GM18873 (cell line): ENCODE results near the gene LATS2.
"Not testable (repeated sequence)": the region's sequence is repeated elsewhere in the genome, so short reads cannot be mapped to it uniquely, and the experiment has no call there.

Experiments
- ATAC-seq: cut with Tn5 transposase; IDR thresholded peaks from one replicate; pipeline ENCODE4 v1.9.1; 2021; ENCODE audit warnings: mild to moderate bottlenecking, moderate library complexity, moderate number of reproducible peaks; ENCODE audit not compliant: unreplicated experiment, low FRiP score

LATS2 gene

DNA sequence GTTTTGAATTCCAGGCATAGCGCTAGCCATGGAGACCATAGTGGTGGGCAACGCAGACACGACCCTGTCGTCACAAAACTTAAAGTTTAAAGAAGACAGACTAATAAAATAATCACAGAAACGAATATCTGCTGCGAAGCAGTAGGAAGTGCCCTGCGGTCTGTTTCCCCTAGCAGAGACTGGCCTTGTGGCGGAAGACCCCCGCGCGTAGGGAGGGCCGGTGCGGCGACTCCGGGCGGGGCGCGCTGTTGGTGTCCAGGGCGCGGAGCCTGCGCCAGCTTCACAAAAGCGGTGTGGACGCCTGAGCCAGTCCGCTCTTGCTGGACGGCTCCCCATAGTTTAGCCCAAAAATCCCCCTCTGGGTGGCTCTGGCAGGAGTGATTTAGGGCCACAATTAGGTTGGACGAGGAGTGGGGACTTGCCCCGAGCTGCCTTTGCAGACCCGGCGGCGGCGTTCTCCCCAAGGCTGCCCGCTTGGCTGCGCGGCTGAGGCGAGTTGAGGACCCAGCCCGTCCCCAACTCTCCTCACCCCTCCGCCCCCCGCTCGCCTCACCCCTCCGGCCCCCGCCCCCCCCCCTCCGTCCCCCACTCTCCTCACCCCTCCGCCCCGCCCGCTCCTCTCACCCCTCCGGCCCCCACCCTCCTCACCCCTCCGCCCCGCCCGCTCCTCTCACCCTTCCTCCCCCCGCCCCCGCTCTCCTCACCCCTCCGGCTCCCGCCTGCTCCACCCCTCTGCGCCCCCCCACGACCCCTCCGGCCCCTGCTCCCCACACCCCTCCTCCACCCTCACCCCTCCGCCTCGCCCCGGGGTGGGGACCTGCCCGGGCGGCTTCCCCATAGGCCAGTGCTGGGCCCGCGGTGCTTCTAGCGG is 14.2 kb upstream of the LATS2 start:
- ATAC-seq: no peak

DNA sequence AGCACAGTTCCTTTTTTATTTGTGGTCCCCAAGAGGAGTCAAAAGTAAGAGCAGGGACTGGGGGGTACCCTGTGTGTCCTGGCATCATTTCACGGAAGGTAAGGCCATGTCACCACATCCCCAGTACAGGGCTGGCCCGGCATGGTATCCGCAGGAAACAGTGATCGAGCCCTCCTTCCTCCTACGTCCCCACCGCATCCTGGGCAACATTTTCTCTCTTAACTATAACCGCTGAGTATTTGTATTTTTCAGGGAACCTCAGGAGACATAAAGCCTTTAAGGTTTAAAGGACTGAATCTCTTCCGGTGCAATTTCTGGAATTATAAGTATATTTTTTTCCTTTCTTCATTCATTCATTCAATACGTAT is 13.6 kb upstream of the LATS2 start:
- ATAC-seq: no peak

DNA sequence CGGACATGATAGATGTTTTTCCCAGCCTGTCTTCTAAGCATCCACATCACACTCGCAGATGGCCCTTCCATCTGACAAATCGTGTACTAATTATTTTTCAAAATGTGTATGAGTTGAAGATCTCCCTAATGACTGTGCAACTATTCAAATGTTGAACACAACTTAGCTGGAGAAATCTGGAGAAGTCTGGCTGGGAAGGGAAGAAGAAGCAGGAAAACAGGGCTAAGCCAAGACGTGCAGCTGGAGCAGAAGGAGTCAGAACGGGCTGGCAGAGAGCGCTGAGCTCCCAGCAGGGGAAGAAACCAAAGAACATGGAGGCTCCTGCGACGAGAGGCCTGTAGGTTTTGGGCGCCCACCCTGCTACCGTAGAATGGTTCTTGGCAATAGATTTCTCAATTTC is 13.2 kb upstream of the LATS2 start:
- no peak for ATAC-seq

DNA sequence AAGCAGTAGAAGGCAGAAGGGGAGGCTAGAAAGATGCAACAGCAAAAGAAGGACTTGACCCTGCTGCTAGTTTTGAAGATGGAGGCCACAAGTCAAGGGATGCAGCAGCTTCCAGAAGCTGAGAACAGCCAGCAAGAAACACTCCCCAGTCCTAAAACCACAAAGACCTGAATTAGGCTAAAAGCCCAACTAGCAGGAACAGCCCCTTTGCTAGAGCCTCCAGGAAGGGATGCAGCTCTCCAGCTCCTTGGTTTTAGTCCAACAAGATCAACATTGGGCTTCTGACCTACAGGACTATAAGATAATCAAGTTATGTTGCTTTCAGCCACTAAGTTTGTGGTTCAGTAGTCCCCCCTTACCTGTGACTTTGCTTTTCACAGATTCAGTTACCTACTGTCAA is 10.5 kb upstream of the LATS2 start:
- ATAC-seq: no peak

DNA sequence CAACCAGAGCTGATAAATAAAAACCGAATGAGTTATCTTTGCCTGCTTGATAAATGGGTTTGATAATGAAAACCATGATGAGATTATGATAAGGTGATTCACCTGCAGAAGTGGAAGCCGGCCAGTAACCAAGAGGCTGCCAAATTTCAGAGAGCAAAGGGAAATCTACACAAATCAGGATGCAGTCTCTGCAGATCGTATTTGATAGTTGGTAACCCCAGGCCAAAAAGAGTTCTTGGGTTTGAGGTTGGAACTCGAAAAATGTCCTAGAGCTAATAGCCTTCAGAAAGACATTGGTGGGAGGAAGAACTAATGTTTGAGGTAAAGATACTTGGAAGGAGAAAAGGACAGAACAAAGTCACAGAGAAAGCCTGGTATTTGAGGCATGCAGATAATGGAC is 9.6 kb upstream of the LATS2 start:
- no peak for ATAC-seq

DNA sequence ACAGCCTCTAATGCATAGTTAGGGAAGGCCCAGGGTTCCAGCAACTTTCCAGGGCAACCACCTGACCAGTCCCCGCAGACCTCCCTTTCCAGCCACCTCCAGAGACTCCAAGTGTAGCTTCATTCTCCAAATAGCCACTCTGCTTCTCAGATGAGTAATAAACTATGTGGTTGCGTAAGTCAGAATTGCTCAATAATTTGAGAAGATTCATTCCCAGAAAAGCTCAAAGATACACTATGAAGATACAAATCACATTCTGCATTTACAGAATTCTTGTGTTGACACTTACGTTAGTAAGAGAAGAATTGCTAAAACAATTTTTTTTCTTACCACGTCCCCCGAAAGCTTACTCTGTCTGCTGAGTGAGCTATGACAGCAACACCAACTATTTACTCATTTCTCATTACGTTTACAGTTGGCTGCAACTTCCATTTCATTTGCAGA is 8.2 kb upstream of the LATS2 start:
- no peak for ATAC-seq

DNA sequence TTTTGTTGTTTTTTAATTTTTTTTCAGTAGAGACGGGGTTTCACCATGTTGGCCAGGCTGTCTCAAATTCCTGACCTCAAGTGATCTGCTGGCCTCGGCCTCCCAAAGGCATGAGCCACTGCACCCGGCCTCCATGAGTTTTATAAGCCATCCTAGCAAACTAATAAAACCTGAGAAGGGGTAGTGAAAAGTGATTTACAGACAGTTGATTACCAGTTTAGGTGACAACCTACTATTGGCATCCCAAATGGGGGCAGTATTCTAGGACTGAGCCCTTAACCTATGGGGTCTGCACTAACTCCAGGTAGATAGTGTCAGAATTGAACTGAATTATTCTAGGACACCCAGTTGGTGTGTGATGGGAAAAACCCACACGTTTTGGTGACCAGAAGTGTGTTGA is 6.5 kb upstream of the LATS2 start:
- no peak for ATAC-seq

DNA sequence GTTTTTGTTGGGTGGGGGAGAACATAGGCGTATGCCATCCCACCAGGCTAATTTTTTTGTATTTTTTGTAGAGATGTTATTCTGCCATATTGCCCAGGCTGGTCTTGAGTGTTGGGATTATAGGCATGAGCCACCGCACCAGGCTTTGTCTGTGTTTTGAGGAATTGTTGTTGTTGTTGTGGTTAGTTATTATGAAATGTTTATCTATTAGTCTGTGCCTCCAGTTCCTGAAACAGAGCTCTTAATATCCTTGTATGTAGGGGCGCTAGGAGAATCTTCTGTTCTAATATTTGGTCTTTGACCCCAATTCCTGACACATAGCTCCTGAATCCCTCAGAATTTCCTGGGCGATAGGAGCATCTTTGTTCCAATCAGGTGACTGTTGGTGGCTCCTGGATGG is 5.6 kb upstream of the LATS2 start:
- ATAC-seq: no peak

DNA sequence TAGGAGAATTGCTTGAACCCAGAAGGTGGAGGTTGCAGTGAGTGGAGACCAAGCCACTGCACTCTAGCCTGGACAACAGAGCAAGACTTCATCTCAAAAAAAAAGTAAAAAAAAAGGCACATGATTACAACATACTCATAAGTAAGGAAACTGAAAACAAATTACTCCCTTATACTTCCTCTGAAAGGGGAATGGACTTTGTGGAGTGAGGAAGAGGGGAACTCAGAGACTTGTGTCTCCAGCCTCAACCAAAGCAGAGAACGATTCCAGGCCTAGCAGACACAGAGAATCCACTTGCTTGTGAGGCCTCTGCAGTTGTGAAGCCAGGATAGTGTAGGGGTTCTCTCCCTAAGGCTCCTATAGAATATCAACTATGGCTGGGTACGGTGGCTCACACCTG is 4.3 kb upstream of the LATS2 start:
- no peak for ATAC-seq

DNA sequence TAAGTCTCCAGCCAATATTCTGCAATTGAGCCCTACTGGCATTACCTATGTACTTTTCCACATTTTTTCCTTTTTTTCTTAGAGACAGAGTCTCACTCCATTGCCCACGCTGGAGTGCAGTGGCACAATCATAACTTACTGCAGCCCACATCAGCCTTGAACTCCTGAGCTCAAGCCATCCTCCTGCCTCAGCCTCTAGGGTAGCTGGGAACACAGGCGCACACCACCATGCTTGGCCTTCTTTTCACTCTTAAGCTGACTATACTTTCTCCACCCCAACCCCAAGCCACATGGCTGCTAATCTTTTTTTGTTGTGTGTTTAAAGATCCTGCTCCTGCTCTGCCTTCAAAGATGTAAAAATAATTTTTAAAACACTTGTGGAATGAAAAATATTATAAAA is 1.6 kb upstream of the LATS2 start:
- no peak for ATAC-seq

DNA sequence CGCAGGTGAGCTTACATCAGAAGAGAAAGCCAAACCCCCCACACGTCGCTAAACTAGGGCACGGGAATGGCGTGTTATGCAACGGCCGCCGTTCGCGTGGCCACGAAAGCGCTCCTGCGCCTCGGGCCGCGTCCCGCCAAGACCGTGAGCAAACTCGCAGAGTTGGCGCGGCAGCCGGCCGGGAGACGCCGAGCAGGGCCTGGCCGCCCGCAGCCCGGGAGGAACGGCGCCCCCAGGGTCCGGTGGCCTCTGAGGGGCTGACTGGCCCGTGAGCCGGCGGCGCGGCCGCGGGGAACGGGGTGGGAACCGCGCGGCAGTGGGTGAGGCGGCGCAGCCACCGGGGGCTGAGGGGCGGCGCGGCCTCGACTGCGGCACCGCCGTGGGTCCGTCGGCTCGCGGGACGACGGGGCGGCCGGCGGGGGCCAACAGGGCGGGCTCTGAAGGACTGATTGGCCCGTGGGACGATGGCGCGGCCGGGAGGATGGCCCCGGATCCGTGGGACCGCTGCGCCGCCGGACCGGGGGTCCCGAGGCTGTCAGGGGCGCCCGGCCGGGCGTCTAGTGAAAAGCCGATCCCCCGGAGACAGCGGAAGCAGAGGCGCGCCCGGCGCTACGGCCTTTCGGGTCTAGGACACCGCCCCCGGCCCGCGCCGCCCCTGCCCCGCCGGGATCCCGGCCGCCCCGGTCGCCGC is 903 bp downstream of the LATS2 start:
- ATAC-seq: no peak

DNA sequence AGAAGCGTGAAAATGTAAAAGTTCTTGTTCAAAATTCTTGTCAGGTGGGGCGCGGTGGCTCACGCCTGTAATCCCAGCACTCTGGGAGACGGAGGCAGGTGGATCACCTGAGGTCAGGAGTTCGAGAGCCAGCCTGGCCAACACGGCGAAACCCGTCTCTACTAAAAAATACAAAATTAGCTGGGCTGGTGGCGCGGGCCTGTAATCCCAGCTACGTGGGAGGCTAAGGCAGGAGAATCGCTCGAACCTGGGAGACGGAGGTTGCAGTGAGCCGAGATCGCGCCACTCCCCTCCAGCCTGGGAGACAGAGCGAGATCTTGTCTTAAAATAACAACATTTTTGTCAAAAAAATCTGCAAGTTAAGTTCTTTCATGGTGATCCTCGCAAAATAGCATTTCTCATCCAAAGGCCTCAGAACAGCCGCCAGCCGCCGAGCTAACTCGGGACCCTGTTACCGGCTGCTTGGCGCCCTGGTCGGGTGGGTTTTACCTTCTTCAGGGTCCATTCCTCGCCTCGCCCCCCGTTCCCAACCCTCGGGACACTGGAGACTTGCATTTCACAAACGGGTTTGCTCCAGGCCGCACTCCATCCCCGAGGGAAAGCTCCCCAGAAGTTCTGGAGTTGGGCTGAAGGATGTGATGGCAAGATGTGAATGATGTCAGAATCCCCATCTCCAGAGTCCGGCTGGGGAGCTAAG is 1.6 kb downstream of the LATS2 start:
- ATAC-seq: no peak

DNA sequence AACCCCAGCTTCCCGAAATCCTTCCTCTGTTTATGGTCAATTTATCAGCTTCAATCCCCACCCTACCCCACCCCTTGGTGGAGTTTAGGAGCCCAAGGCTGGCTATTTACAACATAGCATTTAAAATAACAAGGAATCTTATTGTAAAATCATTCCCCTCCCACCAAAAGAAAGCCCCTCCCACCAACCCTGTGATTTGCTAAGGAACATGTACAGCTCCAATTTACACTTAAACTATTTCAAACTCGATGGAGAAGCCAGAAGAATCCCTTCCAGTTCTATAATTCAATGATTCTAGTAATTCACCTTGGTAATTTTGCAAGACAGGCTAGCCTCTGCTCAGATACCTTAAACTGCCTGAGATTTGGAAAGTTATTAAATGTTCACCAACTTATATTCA is 3.0 kb downstream of the LATS2 start:
- no peak for ATAC-seq

DNA sequence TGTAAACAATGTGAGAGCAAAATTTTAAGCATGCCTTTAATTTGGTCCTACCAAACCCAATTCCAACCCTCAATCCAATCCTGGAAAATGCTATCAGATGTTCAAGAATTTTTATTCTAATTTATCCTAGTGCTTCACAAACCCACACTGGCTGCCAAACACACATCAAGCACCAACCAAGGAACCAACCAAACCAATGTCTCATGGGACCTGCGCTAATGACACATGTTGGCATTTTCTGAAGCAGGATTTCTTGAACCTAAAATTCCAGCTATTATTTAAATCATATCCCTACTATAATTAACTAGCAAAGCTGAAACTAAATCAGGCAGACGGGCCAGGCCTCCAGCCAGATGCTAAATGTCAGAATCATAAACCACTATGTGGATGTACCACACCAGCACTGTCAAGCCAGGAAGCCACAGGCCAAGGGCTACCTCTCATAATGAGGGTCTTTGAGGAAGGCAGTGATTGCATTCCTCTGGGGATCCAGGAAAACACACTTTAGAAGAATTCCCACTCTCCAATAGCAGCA is 5.8 kb downstream of the LATS2 start:
- ATAC-seq: no peak

DNA sequence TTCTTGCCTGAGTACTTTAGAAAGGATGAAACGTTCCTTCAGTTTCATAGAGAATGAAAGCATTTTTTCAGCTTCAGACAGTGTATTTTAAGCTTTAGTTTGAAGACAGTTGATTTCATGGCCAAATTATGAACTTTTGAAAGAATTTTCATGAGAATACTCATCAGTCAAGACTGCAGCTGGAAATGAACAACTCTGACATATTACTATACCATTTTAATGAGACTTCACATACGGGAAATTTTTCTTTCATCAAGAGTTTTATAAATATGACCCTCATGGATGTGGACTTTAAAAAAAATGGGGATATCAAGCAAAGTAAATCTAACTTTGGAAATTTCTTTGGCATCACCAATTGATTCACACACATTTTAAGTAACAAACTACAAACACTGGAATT is 6.4 kb downstream of the LATS2 start:
- ATAC-seq: no peak

DNA sequence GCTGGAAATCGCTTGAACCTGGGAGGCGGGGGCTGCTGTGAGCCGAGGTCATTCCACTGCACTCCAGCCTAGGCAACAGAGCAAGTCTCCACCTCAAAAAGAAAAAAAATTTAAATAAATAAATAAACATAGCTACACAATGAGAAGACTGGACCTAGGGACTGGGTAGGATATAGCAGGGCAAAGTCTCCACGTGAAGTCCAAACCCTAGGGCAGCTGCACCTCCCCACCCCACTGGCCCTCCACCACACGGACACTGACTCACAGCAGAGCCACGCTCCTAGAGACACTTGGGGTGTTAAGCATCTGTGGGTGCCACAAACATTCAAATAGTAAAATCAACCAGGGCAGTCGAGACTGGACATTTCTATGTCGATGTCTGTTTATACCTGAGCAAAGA is 7.1 kb downstream of the LATS2 start:
- no peak for ATAC-seq

DNA sequence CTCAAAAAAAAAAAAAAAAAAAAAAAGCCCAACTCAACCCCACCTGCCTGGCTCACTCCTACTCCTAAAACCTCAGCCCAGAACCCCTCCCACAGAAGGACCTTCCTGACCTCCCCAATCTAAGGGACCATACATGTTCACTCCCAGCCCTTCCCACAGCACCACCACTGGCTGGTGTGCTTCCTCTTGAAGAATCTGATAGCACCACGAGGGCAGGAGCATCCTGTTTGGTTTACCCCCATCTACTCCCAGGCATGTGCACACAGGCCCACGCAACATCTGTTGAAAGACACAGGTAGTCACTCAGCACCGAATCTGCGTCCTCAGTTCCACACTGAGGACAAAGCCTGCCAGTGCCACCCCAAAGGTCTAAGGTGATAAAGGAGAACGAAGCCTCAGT is 8.2 kb downstream of the LATS2 start:
- no peak for ATAC-seq

DNA sequence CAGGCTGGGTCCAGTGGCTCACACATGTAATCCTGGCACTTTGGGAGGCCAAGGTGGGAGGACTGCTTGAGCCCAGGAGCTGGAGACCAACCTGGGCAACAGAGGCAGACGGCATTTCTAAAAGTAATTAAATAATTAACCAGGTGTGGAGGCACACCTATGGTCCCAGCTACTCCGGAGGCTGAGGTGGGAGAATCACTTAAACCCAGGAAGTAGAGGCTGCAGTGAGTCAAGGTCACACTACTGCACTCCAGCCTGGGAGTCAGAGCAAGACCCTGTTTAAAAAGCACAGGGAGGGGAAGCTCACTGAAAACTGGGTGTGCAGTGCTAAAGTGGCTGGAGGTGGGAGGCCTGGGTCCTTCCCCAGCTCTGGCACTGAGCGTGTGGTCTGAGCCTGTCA is 9.7 kb downstream of the LATS2 start:
- no peak for ATAC-seq

DNA sequence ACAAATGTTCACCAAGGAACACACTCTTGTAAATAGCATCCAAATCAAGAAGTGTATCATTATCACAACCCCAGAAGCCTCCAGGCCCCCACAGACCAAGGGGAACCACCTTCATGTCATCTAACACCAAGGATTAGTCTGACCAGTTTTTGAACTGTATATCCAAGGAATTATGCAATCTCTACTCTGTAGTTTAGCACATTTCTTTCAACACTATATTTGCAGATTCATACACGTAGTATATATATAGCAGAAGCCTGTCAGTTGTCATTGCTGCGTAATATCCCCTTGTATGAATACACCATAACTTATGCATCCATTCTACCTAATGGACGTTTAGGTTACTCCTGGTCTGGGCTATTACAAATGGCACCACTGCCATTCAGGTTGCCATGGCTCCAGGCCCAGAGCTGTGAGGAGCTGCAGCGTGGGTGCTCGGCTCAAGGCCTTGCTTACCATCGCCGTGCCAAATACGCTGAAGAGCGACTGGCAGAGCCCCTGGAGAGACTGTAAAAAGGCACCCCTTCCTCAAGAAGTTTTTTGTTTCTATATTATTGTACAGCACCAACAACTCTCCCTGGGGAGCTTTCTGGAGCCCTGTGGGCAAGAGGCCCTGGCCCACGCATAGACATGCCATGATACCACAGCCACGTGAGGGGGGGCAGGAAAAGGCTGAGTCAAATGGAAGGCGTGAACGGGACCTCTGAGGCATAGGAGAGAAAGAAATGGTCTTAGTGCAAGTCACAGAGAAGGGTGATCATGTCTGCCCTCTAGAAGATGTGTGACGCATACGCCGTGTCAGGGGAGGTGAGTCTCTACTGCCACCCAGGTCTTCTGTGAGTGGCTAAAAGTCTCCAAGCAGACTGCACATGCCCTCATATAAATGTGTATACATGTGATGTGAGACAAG is 10.8 kb downstream of the LATS2 start:
- ATAC-seq: no peak

DNA sequence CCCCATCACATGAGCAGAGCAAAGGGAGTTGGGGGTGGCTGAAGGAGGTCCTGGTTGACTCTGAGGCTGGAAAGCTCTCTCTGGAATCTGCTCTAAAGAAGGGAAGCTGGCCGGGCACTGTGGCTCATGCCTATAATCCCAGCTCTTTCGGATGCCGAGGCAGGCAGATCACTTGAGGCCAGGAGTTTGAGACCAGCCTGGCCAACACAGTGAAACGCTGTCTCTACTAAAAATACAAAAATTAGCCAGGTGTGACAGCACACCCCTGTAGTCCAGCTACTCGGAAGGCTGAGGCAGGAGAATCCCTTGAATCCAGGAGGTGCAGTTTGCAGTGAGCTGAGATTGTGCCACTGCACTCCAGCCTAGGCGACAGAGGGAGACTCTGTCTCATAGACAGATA is 11.7 kb downstream of the LATS2 start:
- ATAC-seq: not testable (repeated sequence)
